ENCODE data around the gene GPR25. TPM values are rescaled to one million over a fixed set of nuclear protein-coding genes. Genes with fewer than 3 reads are reported as not detected.

Gene GPR25
- total and polyA plus RNA-seq, 2 of the 4 experiments (the other 2 are of a cell fraction), result not detected

DNA sequence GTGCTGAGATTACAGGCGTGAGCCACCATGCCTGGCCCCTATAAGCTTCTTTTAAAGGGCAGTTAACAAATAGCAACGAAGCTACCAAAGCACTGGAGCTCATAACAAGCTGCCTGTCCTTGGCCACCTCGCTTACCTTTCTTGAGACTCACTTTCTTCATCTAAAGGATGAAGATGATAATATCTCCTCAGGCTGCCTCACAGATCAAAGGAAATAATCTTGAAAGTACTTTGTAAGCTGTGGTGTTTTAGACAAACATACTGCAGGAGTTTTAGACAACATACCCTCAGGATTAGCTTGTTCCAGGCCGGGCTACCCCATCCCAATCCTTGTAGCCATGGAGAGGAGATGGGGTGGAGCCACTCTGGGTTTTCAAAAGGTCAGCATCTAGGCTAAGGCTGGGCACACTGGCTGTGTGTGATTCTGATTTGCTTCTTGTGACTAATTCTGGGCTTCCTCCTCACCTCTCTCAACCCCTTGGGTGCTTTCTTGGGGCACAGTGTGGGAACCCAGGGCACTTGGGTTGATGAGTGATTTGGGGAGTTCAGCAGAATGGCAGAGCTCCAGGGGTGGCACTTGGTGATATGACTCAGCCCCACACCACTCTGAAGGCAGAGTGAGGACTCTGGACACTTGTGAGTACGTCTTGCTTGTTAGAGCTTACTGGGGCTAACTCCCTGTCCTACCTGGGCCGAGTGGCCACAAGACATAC is 5.2 kb downstream of the GPR25 start:
- Histone ChIP-seq H3K36me3 (ENCODE audit: control insufficient read depth, insufficient read depth, low read length) (no peaks in the 10 kb centered on the region), H3K23ac (ENCODE audit: low read depth, low read length) (no peak overlapping the region), H3K27me3 (ENCODE audit: control insufficient read depth, insufficient read depth, low read length) (peaks cover 64% of the 10 kb centered on the region), H2BK20ac (ENCODE audit: low read depth, low read length) (no peak overlapping the region), H3K4me3 (ENCODE audit: insufficient read depth, low read depth, low read length) (no peak overlapping the region), H2BK5ac (ENCODE audit: low read depth, low read length, poor library complexity, severe bottlenecking) (no peak overlapping the region), H4K8ac (ENCODE audit: low read depth in 2 of 2, low read length in 2 of 2) (no peak overlapping the region), H3K4me1 (ENCODE audit: control insufficient read depth, insufficient read depth, low read length) (peaks cover 5% of the 10 kb centered on the region), H4K20me1 (ENCODE audit: insufficient read depth, low read length) (no peaks in the 10 kb centered on the region), H2AFZ (replicated peaks; ENCODE audit: low read length, poor library complexity) (no peak overlapping the region), H4K91ac (ENCODE audit: insufficient read depth, low read depth, low read length) (no peak overlapping the region), H4K5ac (ENCODE audit: low read depth, low read length) (no peak overlapping the region), H3K56ac (ENCODE audit: extremely low read depth, insufficient read depth, low read length) (no peak overlapping the region), H3K27ac (ENCODE audit: insufficient read depth, low read length) (no peak overlapping the region), H2BK15ac (ENCODE audit: low read depth, low read length) (no peak overlapping the region), H3K9ac (ENCODE audit: low read depth, low read length) (no peak overlapping the region), H3K79me1 (ENCODE audit: low read depth in 1 of 2, low read length in 2 of 2) (no peaks in the 10 kb centered on the region), H2AK5ac (ENCODE audit: low read depth, low read length) (no peak overlapping the region), H2AK9ac (replicated peaks; ENCODE audit: low read depth, low read length, poor library complexity) (no peak overlapping the region), H3K9me1 (ENCODE audit: insufficient read depth, low read length) (no peaks in the 10 kb centered on the region; the same call in 1 of the 2 replicates), H3K4me2 (ENCODE audit: low read depth, low read length) (no peak overlapping the region), H2BK120ac (ENCODE audit: low read depth, low read length) (no peak overlapping the region), H3K18ac (ENCODE audit: low read depth, low read length) (no peak overlapping the region), H3K14ac (replicated peaks; ENCODE audit: low read depth, low read length) (no peak overlapping the region), H3K4ac (ENCODE audit: low read depth, low read length) (no peak overlapping the region), H3K9me3 (ENCODE audit: control insufficient read depth, insufficient read depth, low read length) (no peaks in the 10 kb centered on the region)
- ChIA-PET POLR2A (ENCODE audit: unreplicated experiment) (no interaction called here), CTCF (interaction anchor here (0.6 kb wide), 1 partner anchor 149 kb away, joined by 3 read pairs; no protein-coding TSS in a partner anchor)
- BruUV-seq (replicated peaks), result no TSS peak
- intact Hi-C loops (cut with micrococcal nuclease) (no loop called here), dilution Hi-C loops (cut with HindIII; ENCODE audit: low sequenced_read_pairs, unreplicated experiment) (no loop called here), in situ Hi-C loops (cut with MboI; ENCODE audit: low sequenced_read_pairs) (no loop called here)
- ATAC-seq (ENCODE audit: low read depth), result no peak
- WGBS, 2 experiments (ENCODE audit: extremely low coverage in 2 of 2, insufficient read length in 1 of 2), result 80% methylated on average over 2 of the region's 6 CpGs; no CpG with 5 or more reads in 1 of the 2 experiments
- no peak for DNase-seq
- no peak for TF ChIP-seq BHLHE40 (IDR thresholded peaks at IDR 0.05; ENCODE audit: low read depth, low read length)
- no peak for TF ChIP-seq RAD21 (IDR thresholded peaks at IDR 0.05; ENCODE audit: low read length)
- no peak for TF ChIP-seq NFE2L2 (IDR thresholded peaks at IDR 0.05; ENCODE audit: low read depth, low read length)
- no peak for TF ChIP-seq MAFK (IDR thresholded peaks at IDR 0.05; ENCODE audit: low read depth, low read length)
- TF ChIP-seq POLR2A (IDR thresholded peaks at IDR 0.05; ENCODE audit: low read depth, low read length), result no peak
- TF ChIP-seq, protein P1, sequence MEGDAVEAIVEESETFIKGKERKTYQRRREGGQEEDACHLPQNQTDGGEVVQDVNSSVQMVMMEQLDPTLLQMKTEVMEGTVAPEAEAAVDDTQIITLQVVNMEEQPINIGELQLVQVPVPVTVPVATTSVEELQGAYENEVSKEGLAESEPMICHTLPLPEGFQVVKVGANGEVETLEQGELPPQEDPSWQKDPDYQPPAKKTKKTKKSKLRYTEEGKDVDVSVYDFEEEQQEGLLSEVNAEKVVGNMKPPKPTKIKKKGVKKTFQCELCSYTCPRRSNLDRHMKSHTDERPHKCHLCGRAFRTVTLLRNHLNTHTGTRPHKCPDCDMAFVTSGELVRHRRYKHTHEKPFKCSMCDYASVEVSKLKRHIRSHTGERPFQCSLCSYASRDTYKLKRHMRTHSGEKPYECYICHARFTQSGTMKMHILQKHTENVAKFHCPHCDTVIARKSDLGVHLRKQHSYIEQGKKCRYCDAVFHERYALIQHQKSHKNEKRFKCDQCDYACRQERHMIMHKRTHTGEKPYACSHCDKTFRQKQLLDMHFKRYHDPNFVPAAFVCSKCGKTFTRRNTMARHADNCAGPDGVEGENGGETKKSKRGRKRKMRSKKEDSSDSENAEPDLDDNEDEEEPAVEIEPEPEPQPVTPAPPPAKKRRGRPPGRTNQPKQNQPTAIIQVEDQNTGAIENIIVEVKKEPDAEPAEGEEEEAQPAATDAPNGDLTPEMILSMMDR (conservative IDR thresholded peaks at IDR 0.05; ENCODE audit: low read depth, low read length), result no peak
- no peak for TF ChIP-seq RFX5 (IDR thresholded peaks at IDR 0.05; ENCODE audit: low read depth, low read length)
- no peak for TF ChIP-seq RCOR1 (IDR thresholded peaks at IDR 0.05; ENCODE audit: insufficient replicate concordance, low read length)
- no peak for TF ChIP-seq MXI1 (IDR thresholded peaks at IDR 0.05; ENCODE audit: borderline replicate concordance, low read depth, low read length)
- TF ChIP-seq, protein P2, sequence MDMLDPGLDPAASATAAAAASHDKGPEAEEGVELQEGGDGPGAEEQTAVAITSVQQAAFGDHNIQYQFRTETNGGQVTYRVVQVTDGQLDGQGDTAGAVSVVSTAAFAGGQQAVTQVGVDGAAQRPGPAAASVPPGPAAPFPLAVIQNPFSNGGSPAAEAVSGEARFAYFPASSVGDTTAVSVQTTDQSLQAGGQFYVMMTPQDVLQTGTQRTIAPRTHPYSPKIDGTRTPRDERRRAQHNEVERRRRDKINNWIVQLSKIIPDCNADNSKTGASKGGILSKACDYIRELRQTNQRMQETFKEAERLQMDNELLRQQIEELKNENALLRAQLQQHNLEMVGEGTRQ (IDR thresholded peaks at IDR 0.05; ENCODE audit: low read depth, low read length), result no peak
- TF ChIP-seq CHD1 (IDR thresholded peaks at IDR 0.05; ENCODE audit: low read depth, low read length), result no peak
- TF ChIP-seq, protein P3, sequence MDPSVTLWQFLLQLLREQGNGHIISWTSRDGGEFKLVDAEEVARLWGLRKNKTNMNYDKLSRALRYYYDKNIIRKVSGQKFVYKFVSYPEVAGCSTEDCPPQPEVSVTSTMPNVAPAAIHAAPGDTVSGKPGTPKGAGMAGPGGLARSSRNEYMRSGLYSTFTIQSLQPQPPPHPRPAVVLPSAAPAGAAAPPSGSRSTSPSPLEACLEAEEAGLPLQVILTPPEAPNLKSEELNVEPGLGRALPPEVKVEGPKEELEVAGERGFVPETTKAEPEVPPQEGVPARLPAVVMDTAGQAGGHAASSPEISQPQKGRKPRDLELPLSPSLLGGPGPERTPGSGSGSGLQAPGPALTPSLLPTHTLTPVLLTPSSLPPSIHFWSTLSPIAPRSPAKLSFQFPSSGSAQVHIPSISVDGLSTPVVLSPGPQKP (IDR thresholded peaks at IDR 0.05; ENCODE audit: borderline replicate concordance, low read depth, low read length), result no peak
- TF ChIP-seq FOS (IDR thresholded peaks at IDR 0.05; ENCODE audit: low read depth, low read length), result no peak
- TF ChIP-seq MAZ (IDR thresholded peaks at IDR 0.05; ENCODE audit: borderline replicate concordance, low read depth, low read length), result no peak
- TF ChIP-seq CEBPB (IDR thresholded peaks at IDR 0.05; ENCODE audit: low read depth, low read length), result no peak
- no peak for TF ChIP-seq SMC3 (IDR thresholded peaks at IDR 0.05; ENCODE audit: low read depth, low read length)

Data from IMR-90 (cell line).